Nephron progenitor cell (in vitro differentiated cells): ENCODE measurements around the gene ADAM12.
"Not testable (repeated sequence)": the region's sequence is repeated elsewhere in the genome, so short reads cannot be mapped to it uniquely, and the experiment has no call there.

ENCODE experiments used
- DNase-seq: peaks from one replicate; pipeline ENCODE4 v3.0.0; 2021
- H3K27ac Mint-ChIP-seq: 2 replicates; pipeline ENCODE4 v1.8.0; 2021; ENCODE audit warnings: mild to moderate bottlenecking, moderate library complexity, mixed read lengths
- H3K27me3 Mint-ChIP-seq: 2 replicates; pipeline ENCODE4 v1.8.0; 2021; ENCODE audit warnings: mild to moderate bottlenecking, low read depth, mixed read lengths; ENCODE audit not compliant: poor library complexity
- H3K36me3 Mint-ChIP-seq: 2 replicates; pipeline ENCODE4 v1.8.0; 2021; ENCODE audit warnings: low read depth, mixed read lengths
- H3K4me1 Mint-ChIP-seq: 2 replicates; pipeline ENCODE4 v1.8.0; 2021; ENCODE audit warnings: mixed read lengths
- H3K4me3 Mint-ChIP-seq: 2 replicates; pipeline ENCODE4 v1.8.0; 2021; ENCODE audit warnings: mild to moderate bottlenecking, moderate library complexity, mixed read lengths
- H3K9me3 Mint-ChIP-seq: 2 replicates; pipeline ENCODE4 v1.8.0; 2021; ENCODE audit warnings: mild to moderate bottlenecking, moderate library complexity, mixed read lengths
- TF ChIP-seq, protein P1 (sequence below): fragments of 200-600 bp; sonication (generic); IDR thresholded peaks from 2 replicates; pipeline ENCODE4 v1.5.0; 2021; ENCODE audit warnings: antibody characterized with exemption

Gene ADAM12

DNA sequence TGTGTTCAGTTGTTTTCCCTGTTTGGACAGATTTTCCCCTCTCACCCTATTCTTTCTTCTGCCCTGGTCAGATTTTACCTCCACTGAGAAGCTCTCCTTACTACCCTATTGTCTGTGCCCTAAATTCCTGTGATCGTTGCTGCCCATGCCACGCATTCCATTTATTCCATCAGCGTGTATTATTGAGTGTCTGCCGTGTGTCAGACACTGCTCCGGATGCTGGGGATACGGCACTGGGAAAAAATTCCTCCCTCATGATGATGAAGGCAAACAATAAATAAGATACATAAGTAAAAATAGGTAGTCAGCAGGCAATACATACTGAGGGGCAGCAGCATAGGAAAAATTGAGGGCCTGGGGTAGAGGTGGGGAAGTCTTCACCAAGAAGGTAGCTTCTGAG lies 405.1 kb downstream of the ADAM12 start:
- Mint-ChIP-seq H3K27me3 (peaks cover 10% of the 10 kb centered on the region), H3K9me3 (no peaks in the 10 kb centered on the region), H3K4me3 (no peak overlapping the region), H3K36me3 (no peaks in the 10 kb centered on the region), H3K4me1 (peaks cover 21% of the 10 kb centered on the region), H3K27ac (no peak overlapping the region)
- TF ChIP-seq, protein P1, sequence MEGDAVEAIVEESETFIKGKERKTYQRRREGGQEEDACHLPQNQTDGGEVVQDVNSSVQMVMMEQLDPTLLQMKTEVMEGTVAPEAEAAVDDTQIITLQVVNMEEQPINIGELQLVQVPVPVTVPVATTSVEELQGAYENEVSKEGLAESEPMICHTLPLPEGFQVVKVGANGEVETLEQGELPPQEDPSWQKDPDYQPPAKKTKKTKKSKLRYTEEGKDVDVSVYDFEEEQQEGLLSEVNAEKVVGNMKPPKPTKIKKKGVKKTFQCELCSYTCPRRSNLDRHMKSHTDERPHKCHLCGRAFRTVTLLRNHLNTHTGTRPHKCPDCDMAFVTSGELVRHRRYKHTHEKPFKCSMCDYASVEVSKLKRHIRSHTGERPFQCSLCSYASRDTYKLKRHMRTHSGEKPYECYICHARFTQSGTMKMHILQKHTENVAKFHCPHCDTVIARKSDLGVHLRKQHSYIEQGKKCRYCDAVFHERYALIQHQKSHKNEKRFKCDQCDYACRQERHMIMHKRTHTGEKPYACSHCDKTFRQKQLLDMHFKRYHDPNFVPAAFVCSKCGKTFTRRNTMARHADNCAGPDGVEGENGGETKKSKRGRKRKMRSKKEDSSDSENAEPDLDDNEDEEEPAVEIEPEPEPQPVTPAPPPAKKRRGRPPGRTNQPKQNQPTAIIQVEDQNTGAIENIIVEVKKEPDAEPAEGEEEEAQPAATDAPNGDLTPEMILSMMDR = no peak
- DNase-seq = no peak

DNA sequence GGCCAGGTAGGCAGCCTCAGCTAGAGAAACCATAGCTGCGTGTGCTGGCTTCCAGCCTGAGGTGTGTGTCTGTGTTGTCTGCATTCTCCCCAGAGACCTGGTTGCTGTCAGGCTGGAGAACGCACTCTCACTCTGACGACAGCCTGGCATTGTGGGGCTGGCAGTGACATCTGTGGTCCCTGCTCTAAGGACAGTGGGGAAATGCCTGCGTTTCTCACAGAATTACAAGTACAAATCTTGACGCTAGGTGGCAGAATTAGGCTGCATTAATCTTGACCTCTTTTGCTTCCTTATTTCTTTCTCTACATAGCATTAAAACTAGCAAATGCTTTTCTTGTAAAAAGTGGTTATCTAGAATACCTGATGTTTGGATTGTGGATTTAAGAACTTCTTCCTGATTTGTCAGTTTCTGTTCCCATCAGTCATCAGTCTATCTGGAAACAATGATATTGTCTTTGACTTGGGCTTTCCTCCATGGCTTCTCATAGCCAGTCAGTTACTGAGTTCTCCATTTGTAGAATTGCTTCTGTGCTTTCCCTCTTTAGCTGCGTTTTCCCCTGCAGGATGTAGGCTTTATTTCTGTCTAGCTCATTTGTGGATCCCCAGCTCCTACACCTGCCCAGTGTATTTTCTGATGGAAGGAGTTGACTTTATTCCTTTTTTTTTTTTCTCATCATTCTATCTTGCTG lies 405.9 kb downstream of the ADAM12 start:
- Mint-ChIP-seq H3K36me3 (no peaks in the 10 kb centered on the region), H3K4me1 (peaks cover 21% of the 10 kb centered on the region), H3K9me3 (no peaks in the 10 kb centered on the region), H3K4me3 (no peak overlapping the region), H3K27ac (no peak overlapping the region), H3K27me3 (peaks cover 9% of the 10 kb centered on the region)
- peak; percentile 21 for DNase-seq
- TF ChIP-seq, protein P1 = peak; percentile 64

DNA sequence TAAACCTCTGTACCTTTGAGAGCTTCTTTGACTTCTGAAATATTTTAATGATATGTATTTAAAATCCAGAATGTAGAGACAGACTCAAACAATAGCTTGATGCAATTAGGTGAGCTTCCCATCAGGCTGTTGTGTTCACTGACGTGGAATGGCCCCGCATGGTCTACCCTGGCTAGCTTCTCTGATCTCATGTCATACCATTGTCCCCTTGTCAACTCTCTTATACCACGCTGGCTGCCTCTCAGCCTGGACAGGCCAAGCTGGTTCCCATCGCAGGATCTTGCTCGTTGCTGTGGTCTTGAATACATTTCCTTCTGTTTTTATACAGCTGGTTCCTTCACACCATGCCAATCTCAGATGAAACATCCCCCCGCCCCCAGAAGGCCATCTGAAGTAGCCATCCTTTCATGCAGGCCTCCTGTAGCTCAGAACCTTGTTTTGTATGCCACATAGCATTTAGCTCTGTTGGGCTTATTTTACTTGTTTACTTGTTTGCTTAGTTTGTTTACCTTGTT lies 407.7 kb downstream of the ADAM12 start:
- no peaks in the 10 kb centered on the region for H3K36me3 Mint-ChIP-seq
- peaks cover 4% of the 10 kb centered on the region for H3K27me3 Mint-ChIP-seq
- no peak for DNase-seq
- no peaks in the 10 kb centered on the region for H3K9me3 Mint-ChIP-seq
- TF ChIP-seq, protein P1 = no peak
- H3K4me3 Mint-ChIP-seq = no peak overlapping the region
- H3K27ac Mint-ChIP-seq = no peak overlapping the region
- H3K4me1 Mint-ChIP-seq = peaks cover 21% of the 10 kb centered on the region

DNA sequence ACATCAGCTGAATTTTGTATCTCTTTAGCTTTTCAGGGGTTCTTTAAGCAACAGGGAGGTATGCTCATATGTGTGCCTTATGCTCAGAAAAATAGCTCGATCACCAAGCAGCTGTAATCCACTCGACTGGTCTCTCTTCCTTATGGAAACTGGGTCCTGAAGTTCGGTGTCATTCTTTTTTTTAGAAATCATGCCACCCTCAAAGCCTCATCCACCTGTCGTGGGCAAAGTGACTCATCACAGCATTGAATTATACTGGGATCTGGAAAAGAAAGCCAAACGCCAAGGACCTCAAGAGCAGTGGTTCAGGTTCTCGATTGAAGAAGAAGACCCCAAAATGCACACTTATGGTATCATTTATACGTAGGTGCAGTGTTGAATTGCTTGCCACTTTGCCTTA lies 408.3 kb downstream of the ADAM12 start:
- Mint-ChIP-seq H3K9me3 (no peaks in the 10 kb centered on the region), H3K27ac (no peak overlapping the region), H3K4me3 (no peak overlapping the region), H3K27me3 (peaks cover 3% of the 10 kb centered on the region), H3K36me3 (no peaks in the 10 kb centered on the region), H3K4me1 (peaks cover 21% of the 10 kb centered on the region)
- DNase-seq = no peak
- TF ChIP-seq, protein P1 = no peak

DNA sequence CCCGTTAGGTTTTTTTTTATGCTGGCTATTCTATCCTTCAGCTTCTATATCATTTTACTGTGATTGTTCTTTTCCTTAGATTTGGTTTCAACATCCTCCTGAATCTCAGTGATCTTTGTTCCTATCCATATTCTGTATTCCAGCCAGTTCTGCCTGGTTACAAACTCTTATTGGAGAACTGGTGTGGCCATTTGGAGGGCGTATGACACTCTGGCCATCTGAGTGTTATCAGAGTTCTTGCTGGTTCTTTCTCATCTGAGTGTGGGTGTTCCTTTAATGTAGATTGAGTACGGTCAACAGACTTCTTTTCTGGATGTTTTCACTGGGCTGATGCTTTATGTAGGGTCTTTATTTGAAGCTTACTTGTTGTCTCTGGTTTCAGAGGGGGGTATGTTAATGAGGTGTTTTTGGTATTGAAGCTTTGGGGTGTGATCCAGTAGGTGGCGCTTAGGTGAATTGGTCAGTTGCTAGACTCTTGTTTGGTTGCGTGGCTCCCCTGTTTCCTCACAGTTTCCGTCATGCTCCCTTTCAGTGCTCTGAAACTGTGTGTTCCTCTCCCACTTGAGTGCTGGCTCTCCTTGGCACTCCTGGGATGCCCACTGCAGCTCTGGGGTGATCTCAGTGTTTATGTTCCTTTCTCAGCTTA lies 411.2 kb downstream of the ADAM12 start:
- no peak for DNase-seq
- no peak overlapping the region for H3K27ac Mint-ChIP-seq
- peaks cover 3% of the 10 kb centered on the region for H3K27me3 Mint-ChIP-seq
- no peaks in the 10 kb centered on the region for H3K9me3 Mint-ChIP-seq
- no peaks in the 10 kb centered on the region for H3K36me3 Mint-ChIP-seq
- no peaks in the 10 kb centered on the region for H3K4me1 Mint-ChIP-seq
- H3K4me3 Mint-ChIP-seq = no peak overlapping the region
- TF ChIP-seq, protein P1 = no peak

DNA sequence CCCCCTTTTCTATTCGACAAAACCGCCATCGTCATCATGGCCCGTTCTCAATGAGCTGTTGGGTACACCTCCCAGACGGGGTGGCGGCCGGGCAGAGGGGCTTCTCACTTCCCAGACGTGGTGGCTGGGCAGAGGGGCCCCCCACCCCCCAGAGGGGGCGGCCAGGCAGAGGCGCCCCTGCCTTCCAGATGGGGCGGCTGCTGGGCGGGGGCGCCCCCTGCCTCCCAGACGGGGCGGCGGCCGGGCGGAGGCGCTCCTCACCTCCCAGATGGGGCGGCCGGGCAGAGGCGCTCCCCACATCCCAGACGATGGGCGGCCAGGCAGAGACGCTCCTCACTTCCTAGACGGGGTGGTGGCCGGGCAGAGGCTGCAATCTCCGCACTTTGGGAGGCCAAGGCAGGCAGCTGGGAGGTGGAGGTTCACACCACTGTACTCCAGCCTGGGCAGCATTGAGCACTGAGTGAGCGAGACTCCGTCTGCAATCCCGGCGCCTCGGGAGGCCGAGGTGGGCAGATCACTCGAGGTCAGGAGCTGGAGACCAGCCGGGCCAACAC lies 418.1 kb downstream of the ADAM12 start:
- not testable (repeated sequence) for H3K4me3 Mint-ChIP-seq, H3K27me3 Mint-ChIP-seq, H3K4me1 Mint-ChIP-seq, H3K27ac Mint-ChIP-seq, DNase-seq, H3K36me3 Mint-ChIP-seq
- peaks cover 13% of the 10 kb centered on the region for H3K9me3 Mint-ChIP-seq
